Measurements from ENCODE around the gene IFITM10.

DNA sequence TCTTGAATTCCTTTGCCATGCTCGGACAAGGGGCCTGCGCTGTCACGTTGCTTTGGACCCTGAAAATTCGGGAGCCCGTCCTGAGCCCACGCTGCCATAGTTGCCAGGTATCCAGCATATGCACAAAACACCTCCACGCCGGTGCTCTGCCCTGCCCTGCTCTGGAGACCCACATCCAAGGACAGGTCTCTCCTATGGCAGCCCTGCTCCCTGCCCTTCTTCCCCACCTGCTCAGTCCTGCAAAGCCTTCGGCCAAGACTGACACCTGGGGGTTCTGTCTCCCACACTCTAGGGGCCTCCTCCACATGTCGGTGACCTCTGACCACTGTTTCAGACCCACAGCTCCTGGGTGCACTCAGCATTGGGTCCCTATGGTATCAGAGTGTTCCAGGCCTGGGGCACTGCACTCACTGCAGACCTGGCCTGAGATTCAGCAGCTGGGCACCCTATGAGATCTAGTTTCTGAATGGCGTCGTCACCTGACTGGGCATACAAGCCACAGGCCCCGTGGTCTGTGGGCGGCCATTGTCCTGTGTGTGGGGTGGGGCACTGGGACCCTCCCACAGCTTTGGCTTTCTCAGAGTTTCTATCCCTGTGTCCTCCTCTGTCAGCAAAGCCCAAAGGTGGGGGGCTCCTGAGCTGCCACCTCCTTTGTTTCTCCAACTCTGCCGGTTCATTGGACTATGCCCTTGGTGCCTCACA, 55.4 kb downstream of the IFITM10 start:
- TF ChIP-seq CTCF (IDR thresholded peaks at IDR 0.05) (no peak), POLR2A (IDR thresholded peaks at IDR 0.05) (no peak), POLR2AphosphoS5 (IDR thresholded peaks at IDR 0.05; ENCODE audit: insufficient read depth in 1 of 2, low read depth in 1 of 2) (no peak)
